Choroid plexus epithelial cell (primary cell): ENCODE data around the gene ARHGEF26.
"Not testable (repeated sequence)": the region's sequence is repeated elsewhere in the genome, so short reads cannot be mapped to it uniquely, and the experiment has no call there.

Experiments used
- DNase-seq: peaks from one replicate; pipeline ENCODE4 v3.0.0-alpha.2; 2010; ENCODE audit warnings: low read depth
- H3K4me3 ChIP-seq: 2 replicates; pipeline ENCODE4 v1.5.1; 2011; ENCODE audit warnings: low read depth, mild to moderate bottlenecking, control low read depth, low read length, moderate library complexity
- TF ChIP-seq, protein P1 (sequence below): conservative IDR thresholded peaks from 2 replicates; pipeline ENCODE4 v1.5.1; 2011; ENCODE audit warnings: low read depth, mild to moderate bottlenecking, control low read depth, inconsistent platforms, low read length, moderate library complexity

The ARHGEF26 gene

DNA sequence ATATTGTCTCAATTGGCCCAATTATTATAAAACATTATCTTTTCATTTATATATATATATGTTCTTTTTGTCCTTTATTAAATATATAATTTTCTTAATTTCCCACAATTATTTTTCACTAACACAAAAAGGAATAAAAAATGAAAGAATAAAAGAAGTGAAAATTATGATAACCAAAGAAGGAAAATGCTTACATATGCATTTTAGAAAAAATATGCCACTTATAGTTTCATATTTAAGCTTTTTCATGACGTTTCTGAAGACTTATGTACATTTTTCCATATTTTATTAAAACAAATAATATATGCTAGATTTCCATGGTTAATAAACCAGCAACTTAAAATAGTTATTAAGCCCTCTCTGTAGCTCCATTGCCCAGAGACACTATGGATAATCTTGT is 34.9 kb upstream of the ARHGEF26 start:
- TF ChIP-seq, protein P1, sequence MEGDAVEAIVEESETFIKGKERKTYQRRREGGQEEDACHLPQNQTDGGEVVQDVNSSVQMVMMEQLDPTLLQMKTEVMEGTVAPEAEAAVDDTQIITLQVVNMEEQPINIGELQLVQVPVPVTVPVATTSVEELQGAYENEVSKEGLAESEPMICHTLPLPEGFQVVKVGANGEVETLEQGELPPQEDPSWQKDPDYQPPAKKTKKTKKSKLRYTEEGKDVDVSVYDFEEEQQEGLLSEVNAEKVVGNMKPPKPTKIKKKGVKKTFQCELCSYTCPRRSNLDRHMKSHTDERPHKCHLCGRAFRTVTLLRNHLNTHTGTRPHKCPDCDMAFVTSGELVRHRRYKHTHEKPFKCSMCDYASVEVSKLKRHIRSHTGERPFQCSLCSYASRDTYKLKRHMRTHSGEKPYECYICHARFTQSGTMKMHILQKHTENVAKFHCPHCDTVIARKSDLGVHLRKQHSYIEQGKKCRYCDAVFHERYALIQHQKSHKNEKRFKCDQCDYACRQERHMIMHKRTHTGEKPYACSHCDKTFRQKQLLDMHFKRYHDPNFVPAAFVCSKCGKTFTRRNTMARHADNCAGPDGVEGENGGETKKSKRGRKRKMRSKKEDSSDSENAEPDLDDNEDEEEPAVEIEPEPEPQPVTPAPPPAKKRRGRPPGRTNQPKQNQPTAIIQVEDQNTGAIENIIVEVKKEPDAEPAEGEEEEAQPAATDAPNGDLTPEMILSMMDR = no peak
- DNase-seq = no peak
- H3K4me3 ChIP-seq = no peak overlapping the region

DNA sequence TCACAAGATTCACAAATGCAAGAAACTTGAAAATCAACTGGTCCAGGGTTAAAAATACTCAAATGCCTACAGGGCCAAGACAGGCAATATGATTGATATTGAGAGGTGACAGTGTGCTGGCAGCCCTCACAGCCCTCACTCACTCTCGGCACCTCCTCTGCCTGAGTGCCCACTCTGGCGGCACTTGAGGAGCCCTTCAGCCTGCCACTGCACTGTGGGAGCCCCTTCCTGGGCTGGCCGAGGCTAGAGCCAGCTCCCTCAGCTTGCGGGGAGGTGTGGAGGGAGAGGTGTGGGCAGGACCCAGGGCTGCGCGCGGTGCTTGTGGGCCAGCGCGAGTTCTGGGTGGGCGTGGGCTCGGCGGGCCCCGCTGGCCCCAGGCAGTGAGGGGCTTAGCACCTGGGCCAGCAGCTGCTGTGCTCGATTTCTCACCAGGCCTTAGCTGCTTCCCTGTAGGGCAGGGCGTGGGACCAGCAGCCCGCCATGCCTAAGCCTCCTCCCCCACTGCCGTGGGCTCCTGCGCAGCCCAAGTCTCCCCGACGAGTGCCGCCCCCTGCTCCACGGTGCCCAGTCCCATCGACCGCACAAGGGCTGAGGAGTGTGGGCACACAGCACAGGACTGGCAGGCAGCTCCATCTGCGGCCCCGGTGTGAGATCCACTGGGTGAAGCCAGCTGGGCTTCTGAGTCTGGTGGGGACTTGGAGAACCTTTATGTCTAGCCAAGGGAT is 33.3 kb upstream of the ARHGEF26 start:
- DNase-seq, H3K4me3 ChIP-seq: not testable (repeated sequence)

DNA sequence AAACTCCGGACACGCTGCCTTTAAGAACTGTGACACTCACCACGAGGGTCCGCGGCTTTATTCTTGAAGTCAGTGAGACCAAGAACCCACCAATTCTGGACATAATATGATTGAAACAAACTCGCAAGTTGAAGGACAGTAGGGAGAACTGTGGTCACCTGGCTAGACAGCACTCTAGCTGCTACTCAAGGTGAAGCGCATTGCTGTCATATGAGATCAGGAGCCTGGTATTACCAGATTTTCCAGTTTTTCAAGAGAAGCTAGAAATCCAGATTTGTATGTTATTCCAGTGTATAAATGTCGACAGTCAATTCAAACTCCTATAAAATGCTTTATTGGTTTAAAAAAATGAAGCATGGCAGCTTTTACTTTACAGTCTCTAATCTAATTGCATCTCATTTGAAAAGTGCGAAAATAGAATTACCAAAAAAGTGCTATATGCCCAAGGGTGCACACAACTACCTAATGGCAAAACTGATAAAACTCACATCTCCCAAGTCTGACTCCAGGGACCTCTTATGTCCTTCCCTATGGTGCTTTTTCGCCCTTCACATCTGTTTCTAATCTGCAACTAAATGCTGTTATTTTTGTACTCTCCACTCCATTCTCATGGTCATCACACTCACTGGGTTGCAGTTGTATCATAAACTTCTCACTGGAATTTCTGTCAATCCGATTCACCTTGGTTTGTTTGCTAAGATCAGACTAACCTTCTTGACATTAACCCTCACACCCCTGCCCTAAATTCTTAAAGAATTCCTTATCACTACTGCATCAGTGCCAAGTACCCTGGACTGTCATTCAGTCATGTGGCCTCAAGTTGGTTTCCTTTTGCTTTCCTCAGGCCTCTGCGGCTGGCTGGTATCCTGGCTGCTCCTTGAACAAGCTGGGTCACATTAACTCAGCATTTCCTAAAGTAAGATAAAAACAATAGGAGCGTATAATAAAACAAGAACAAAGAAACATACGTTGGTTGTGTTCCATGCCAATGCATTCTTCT is 31.5 kb upstream of the ARHGEF26 start:
- DNase-seq = peak; percentile 15
- H3K4me3 ChIP-seq = no peak overlapping the region
- TF ChIP-seq, protein P1 = no peak

DNA sequence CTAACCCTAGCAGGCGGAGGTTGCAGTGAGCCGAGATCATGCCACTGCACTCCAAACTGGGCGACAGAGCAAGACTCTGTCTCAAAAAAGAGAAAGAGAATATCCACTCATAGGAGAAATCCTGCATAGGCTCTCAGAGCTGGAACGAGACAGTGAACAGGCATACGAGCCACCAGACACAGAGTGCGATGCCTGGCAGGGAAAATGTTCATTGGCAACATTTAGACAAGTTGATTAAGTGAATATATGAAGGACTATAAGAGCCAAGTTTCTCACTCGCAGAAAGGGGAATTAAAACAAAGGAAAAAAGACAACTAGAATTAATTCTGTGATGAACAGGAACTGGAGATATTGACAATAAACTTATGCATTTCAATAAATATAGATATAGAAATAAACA is 27.1 kb upstream of the ARHGEF26 start:
- H3K4me3 ChIP-seq = no peak overlapping the region

DNA sequence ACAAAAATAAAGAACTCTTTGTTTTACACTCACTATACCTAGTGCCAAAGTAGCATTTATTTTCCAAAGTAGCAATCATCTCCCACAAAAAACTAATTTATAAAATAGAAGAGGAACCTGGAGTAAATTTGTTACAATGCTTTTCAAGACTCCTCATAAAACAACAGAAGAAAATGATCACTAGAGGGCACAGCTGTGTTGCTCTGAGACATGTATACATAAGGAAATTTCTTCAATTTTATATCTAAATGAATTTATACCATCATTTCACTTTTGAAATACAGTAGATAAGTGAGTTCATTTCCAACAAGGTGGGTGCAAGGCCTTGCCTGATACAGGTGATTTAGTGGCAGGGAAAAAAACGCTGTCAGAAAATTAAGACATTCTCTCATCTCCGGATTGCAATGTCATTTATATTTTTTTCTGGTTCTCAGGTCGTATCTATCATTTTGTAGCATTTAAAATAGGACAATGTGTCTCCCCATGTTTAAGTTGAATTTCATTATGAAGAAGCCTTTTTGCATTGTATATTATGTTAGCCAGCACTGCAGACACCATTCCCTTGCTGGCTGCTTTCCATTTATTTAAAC is 25.3 kb upstream of the ARHGEF26 start:
- peak; percentile 78 for DNase-seq
- TF ChIP-seq, protein P1 = peak; percentile 65
- H3K4me3 ChIP-seq = no peak overlapping the region

More for the DNA sequence above, 27.1 kb upstream of the ARHGEF26 start:
- TF ChIP-seq, protein P1 = no peak
- DNase-seq = no peak

DNA sequence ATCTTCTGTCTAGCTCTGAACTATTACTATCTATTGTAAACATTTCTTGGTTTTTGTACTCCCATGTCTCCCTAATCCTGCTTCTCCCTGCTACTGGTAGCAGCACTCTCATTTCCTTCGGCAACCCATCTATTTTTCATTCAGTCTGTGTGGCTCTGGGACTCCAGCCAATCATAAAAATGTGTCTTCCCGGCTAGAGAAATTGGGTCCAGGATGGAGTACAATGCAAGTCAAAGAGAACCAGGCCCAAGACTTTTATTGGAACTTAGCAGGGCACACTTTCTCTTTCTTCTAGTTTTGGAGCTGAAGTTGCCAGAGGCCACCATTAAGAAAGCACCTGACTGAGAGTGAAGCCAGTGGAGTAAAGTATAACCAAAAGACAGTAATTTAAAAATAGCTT is 22.8 kb upstream of the ARHGEF26 start:
- TF ChIP-seq, protein P1 = no peak
- DNase-seq = no peak
- no peak overlapping the region for H3K4me3 ChIP-seq

DNA sequence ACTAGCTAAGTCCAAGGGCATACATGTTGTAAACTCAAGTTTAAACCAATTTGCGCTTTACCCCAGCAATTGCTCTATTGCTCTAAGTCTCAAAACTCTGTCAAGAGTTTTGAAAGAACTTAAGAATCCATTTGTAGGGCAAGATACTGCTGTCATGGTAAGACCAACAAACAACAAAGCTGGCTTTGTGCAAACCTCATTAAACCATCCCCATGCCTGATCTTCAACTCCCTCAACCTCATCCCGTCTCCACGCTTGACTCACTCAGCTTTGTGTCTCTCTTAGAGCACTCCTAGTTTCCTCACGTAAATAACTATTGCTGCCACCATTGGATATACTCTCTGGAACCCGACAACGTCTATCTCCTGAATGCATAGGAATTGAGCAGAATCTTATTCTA is 20.6 kb upstream of the ARHGEF26 start:
- TF ChIP-seq, protein P1 = no peak
- H3K4me3 ChIP-seq = no peak overlapping the region
- no peak for DNase-seq
